Hypothalamus (tissue), 51 donors: ENCODE results near the gene SLC36A4.
"Not testable (repeated sequence)": the region's sequence is repeated elsewhere in the genome, so short reads cannot be mapped to it uniquely, and the experiment has no call there.

Experiments used
- DNase-seq, 51 donors: peaks; one replicate each; lab custom pipeline; 2025; lab: John Stamatoyannopoulos, UW

Gene SLC36A4

DNA sequence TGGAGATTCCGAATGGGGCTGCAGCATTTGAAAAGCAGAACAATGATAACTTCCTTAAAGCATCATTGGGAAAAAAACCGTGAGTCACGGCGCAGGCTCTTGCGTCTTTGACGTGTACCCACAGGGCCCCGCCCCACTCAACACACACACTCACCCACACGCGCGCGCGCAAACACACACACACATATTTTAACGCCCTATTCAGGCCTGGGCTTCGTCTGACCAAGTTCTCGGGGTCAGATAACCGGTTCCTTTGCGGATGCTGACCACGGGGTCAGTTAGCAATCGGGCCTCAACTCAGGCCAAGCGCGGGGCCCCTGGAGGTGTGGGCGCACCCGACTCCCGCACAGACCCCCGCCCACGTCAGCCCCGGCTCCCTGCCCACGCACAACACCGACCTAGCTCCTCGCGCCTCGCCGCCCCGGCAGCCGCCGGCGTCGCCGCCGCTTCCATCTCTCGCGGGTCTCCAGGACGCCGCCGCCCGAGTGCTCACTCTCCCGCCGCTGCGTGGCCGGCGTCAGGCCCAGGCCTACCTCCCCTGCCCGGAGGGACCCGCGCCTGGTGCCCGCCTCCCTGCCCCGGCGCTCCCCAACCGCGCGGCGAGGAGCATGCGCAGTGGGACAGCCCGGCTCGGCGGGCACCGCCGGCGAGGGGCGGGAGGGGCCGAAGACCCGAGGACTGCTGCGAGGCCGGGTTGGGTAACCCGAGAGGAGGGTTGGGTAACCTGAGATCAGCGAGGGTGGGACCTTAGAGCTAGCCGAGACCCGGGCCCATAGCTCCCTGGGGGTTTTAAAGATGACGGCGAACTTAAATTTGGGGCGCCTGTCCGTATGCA lies at the start of gene SLC36A4:
SLC36A4 (minus strand) TSS at position 612 of the 835 bp plus-strand sequence; CDS start at position 453, 159 bp downstream.
- DNase-seq, result peak; percentile 38 to 91 (median 78)

- DNase-seq, result not testable (repeated sequence)
Observed at GRCh38 chr11:93246790-93247189, 49.0 kb upstream of the SLC36A4 start.

- no peak for DNase-seq
Observed at GRCh38 chr11:93244018-93244417, 46.2 kb upstream of the SLC36A4 start.

DNA sequence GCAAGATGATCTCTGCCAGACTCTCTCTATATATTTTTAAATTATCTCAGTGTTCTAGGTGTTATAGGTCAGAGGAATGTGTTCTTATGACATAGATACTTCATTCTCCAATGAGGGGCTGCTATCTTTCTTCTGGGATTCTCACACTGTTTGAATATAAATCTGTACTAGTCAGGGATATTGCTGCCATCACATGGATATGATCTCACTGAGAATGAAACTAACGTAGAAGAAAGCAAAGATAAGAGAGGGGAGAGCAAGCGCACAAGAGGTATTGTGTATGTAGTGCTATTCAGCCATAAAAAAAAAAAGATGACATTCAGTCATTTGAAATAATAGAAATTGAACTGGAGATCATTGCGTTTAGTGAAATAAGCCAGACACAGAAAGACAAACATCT lies 42.2 kb upstream of the SLC36A4 start:
- DNase-seq, result no peak

GRCh38 chr11:93238956-93239355 lies 41.2 kb upstream of the SLC36A4 start:
- DNase-seq, result no peak

DNA sequence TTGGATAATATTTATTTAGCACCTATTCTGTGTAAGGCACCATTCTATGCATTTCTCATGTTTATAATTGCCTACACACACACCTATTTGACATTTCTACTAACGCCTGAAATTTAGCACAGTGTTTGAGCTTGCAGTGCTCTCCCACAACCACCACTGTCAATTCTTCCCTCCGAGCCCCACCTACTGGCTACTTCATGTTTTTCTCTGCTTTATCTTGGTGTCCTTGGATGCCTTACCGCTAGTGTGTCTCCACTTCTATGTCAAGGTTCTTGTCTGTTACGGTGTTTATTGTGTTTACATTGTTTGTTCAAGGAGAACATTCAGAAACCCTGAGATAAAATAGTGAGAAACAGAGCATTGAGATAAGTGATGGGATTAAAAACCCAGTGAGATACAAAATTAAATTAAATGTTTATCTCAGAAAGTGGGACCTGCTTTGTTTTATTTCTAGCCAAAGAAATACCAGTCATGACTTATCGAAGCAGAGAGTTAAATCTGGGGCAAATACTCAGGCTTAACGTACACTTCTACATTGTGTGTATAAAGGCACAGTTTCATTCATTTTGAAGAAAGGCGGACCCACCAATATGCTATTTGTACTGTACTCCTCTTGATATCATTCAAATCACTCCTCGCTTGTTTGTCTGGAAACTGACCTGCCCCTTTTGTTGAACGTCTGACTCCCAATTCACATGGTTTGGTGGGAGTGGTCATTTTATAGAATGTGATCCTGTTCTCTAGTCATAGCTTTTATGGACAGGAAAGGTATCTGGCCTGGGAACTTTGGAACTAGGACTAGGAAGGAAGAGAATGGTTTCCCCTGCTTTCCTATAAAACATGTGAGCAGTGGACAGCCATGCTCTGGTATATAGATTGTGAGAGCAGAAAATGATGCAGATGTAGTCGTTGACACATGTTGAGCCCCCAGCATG lies 39.2 kb upstream of the SLC36A4 start:
- DNase-seq, result peak in 6 of 51 donors; percentile 1 to 6 (median 4)

DNA sequence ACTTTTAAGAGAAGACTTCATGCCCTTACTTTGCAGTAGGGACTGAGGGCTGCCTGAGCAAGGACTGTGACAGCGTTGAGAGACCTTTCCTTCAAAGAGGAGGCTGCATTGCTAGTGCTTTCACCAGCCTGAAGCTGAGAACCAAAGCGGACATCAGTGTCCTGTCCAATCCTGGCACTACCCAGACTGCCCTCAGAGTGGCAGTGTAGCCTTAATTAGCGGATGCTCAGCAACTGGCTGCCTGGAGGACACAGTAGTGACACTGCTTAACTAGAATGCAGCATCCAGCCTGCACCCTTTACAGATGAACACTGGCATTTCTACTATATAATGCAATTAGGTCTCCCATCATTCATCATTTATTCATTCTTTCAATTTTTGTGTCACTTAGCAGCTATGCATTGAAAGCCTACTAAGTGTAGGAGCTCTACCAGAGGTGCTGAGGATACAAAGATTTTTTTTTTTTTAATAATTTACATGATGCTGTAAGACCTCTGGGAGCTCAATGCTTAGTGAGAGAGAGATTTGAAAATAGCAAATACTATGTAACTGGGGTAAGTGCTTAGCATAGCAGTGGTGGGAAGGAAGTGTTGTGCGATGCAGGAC lies 36.9 kb upstream of the SLC36A4 start:
- peak in 48 of 51 donors; percentile 3 to 86 (median 59) for DNase-seq

DNA sequence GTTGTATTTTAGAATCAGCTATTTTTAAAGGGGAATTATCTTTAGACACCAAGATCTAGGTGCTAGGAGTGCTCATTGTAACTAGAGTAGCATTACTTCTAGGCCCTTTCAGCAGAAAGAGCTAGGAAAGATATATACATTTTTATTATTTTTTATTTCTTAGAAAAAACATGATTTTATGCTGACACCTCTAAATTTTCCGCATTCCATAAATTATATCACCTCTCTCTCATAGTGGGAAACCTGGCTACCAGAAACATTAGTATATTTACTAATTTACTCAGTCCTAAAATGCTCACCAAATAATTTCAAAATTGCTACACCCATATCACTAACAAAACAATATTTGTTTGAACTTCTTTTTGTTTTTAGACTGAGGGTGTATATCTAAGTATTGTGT lies 32.1 kb upstream of the SLC36A4 start:
- no peak for DNase-seq

GRCh38 chr11:93225662-93226061 lies 27.9 kb upstream of the SLC36A4 start:
- peak in 2 of 51 donors; percentile 4 to 9 for DNase-seq

DNA sequence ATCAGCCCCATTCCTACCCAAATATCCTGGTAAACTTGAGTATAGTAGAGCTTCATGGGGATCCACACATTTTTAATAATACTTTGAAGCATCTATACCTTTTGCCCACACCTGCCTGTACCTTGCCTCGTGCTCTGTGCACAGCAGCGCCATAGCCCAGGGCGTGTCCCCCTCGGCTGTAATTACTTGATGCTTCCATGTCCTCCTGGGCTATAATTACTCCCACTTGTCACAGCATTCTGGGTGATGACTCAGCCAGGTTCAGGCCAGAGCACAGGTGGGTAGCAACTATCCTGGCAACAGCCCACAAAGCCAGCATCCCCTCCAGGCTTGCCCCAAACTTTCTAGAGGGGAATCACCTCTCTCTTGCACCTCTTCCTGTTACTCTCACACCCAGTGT lies 23.7 kb upstream of the SLC36A4 start:
- DNase-seq, result no peak

- DNase-seq, result no peak
Observed at GRCh38 chr11:93220078-93220477, 22.3 kb upstream of the SLC36A4 start.

- DNase-seq, result no peak
Observed at GRCh38 chr11:93219440-93219839, 21.6 kb upstream of the SLC36A4 start.

GRCh38 chr11:93216511-93217101 lies 18.8 kb upstream of the SLC36A4 start:
- DNase-seq, result no peak

GRCh38 chr11:93213622-93214021 lies 15.8 kb upstream of the SLC36A4 start:
- no peak for DNase-seq

GRCh38 chr11:93212094-93212493 lies 14.3 kb upstream of the SLC36A4 start:
- DNase-seq, result no peak

- no peak for DNase-seq
Observed at GRCh38 chr11:93209466-93209865, 11.7 kb upstream of the SLC36A4 start.

- no peak for DNase-seq
Observed at GRCh38 chr11:93208663-93209270, 11.0 kb upstream of the SLC36A4 start.

DNA sequence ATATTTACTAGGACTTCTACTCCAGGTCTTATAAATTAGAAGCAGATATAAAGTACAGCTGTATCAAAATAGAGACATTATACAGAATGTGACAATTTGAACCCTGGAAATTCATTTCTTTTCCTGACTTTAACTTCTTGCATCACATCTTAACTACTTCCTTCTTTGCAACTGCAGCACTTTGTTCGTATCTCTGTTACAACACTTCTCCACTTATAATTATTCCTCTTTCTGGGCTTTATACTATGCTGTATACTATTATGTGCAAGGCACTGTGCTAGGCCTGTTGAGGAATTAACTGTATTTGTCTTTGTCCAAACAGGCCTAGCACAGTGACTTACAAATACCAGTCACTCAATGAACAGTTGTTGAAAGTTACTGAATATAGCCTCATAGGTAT lies 1.8 kb upstream of the SLC36A4 start:
- DNase-seq, result no peak

- DNase-seq, result peak in 1 of 51 donors; percentile 52
Observed at GRCh38 chr11:93198215-93198845, 539 bp upstream of the SLC36A4 start.
